CD4-positive, alpha-beta T cell treated with Interleukin-21 for 1 hour (primary cell): ENCODE measurements around the gene PPY.
"Not testable (repeated sequence)": the region's sequence is repeated elsewhere in the genome, so short reads cannot be mapped to it uniquely, and the experiment has no call there.

Experiments
- DNase-seq: peaks from one replicate; pipeline ENCODE4 v3.0.0-alpha.2; 2020

The PPY gene

GRCh38 chr17:43962479-43962878 is 20.2 kb upstream of the PPY start:
- DNase-seq = no peak

GRCh38 chr17:43961954-43962353 is 19.7 kb upstream of the PPY start:
- no peak for DNase-seq

GRCh38 chr17:43961292-43961691 is 19.0 kb upstream of the PPY start:
- DNase-seq = not testable (repeated sequence)

- DNase-seq = no peak
Measured at GRCh38 chr17:43958748-43959352, 16.6 kb upstream of the PPY start.

GRCh38 chr17:43956222-43956621 is 13.9 kb upstream of the PPY start:
- DNase-seq = no peak

GRCh38 chr17:43953746-43954145 is 11.5 kb upstream of the PPY start, which contains the start of gene PYY:
Gene PYY, minus strand, starts transcription at chr17:43953940. Its CDS starts 457 bp downstream, at chr17:43953483.
- no peak for DNase-seq

GRCh38 chr17:43952724-43953666 is 10.7 kb upstream of the PPY start:
- DNase-seq = no peak

- DNase-seq = no peak
Measured at GRCh38 chr17:43952351-43952723, 10.1 kb upstream of the PPY start.

GRCh38 chr17:43951750-43952149 is 9.5 kb upstream of the PPY start:
- DNase-seq = no peak

- DNase-seq = no peak
Measured at GRCh38 chr17:43950554-43950953, 8.3 kb upstream of the PPY start.

GRCh38 chr17:43949781-43950180 is 7.5 kb upstream of the PPY start:
- no peak for DNase-seq

- no peak for DNase-seq
Measured at GRCh38 chr17:43946781-43947180, 4.5 kb upstream of the PPY start.

- DNase-seq = no peak
Measured at GRCh38 chr17:43945074-43945829, 3.0 kb upstream of the PPY start.

GRCh38 chr17:43940630-43941029 is 1.6 kb downstream of the PPY start:
- no peak for DNase-seq

- DNase-seq = no peak
Measured at GRCh38 chr17:43939886-43940285, 2.4 kb downstream of the PPY start.

GRCh38 chr17:43939452-43939851 is 2.8 kb downstream of the PPY start:
- not testable (repeated sequence) for DNase-seq

- no peak for DNase-seq
Measured at GRCh38 chr17:43938838-43939182, 3.5 kb downstream of the PPY start.

GRCh38 chr17:43936434-43936833 is 5.8 kb downstream of the PPY start:
- no peak for DNase-seq

- no peak for DNase-seq
Measured at GRCh38 chr17:43935926-43936261, 6.4 kb downstream of the PPY start.

- DNase-seq = no peak
Measured at GRCh38 chr17:43935204-43935925, 6.9 kb downstream of the PPY start.

GRCh38 chr17:43932923-43933322 is 9.4 kb downstream of the PPY start:
- DNase-seq = no peak

GRCh38 chr17:43932357-43932756 is 9.9 kb downstream of the PPY start:
- no peak for DNase-seq

GRCh38 chr17:43931062-43931571 is 11.2 kb downstream of the PPY start:
- no peak for DNase-seq
